HCT116 (cell line): ENCODE data around the gene NXN. TPM values are rescaled to one million over a fixed set of nuclear protein-coding genes. Genes with fewer than 3 reads are reported as not detected.

Experiments
- ATAC-seq: fragments of 200-7000 bp; cut with Tn5 transposase; 2 replicates; pipeline ENCODE4 v1.9.1; 2020; ENCODE audit warnings: mild to moderate bottlenecking, moderate library complexity
- BruUV-seq: library from RNA; stranded (reverse); fragments of 400-500 nt; replicated peaks from 2 replicates; lab custom pipeline; 2021; lab: Mats Ljungman, UMichigan
- CTCF ChIA-PET: fragments of 300-600 bp; sonication (Branson Sonifier 250); formaldehyde crosslinking; loops from one replicate; lab custom pipeline; 2021; ENCODE audit warnings: antibody characterized with exemption; lab: Charles Lee
- POLR2A ChIA-PET: fragments of 300-600, 350-600 bp; sonication (Branson Sonifier 250); formaldehyde crosslinking; loops from one replicate; lab custom pipeline; 2021; ENCODE audit warnings: antibody characterized with exemption; lab: Charles Lee
- RAD21 ChIA-PET, 2 experiments: fragments of 300-600 bp; sonication (Branson Sonifier 250); formaldehyde crosslinking; loops; one replicate each; lab custom pipeline; 2023; ENCODE audit warnings: low total read pairs in 2 of 2; ENCODE audit not compliant: uncharacterized antibody in 2 of 2, unreplicated experiment in 2 of 2, low non-redundant PET in 1 of 2; lab: Charles Lee
- DNase-seq: peaks from one replicate; pipeline ENCODE4 v3.0.0-alpha.2; 2010; ENCODE audit warnings: low read depth, low spot score
- H2AFZ ChIP-seq: fragments of 200-600 bp; shearing (Covaris generic), sonication (generic); 2 replicates; pipeline ENCODE4 v1.6.1; 2017; ENCODE audit warnings: low read depth, mixed run types, mixed read lengths, antibody characterized with exemption, low read length; ENCODE audit not compliant: poor library complexity, severe bottlenecking
- H3K27ac ChIP-seq: 2 replicates; pipeline ENCODE4 v1.5.1; 2012; ENCODE audit warnings: low read depth, low read length
- H3K27me3 ChIP-seq: fragments of 200-600 bp; sonication (generic); 2 replicates; pipeline ENCODE4 v1.6.1; 2016; ENCODE audit warnings: mixed run types, low read length, mixed read lengths; ENCODE audit not compliant: insufficient read depth
- H3K36me3 ChIP-seq, 2 experiments: fragments of 200-500 bp in 1 of 2; fragments of 200-600 bp in 1 of 2; sonication (Bioruptor generic) in 1 of 2; sonication (generic) in 1 of 2; 2 replicates each; pipeline versions ENCODE4 v1.5.1 to v1.6.1; 2014 to 2016; ENCODE audit warnings: low read length in 2 of 2, inconsistent platforms in 1 of 2, mixed read lengths in 1 of 2, mixed run types in 1 of 2; ENCODE audit not compliant: insufficient read depth in 2 of 2, control insufficient read depth in 1 of 2
- H3K4me1 ChIP-seq, 2 experiments: fragments of 200-600 bp in 1 of 2; sonication (generic) in 1 of 2; 2 replicates each; pipeline versions ENCODE4 v1.5.1 to v1.6.1; 2012 to 2017; ENCODE audit warnings: low read length in 2 of 2, inconsistent platforms in 1 of 2, mild to moderate bottlenecking in 1 of 2, mixed read lengths in 1 of 2, mixed run types in 1 of 2, moderate library complexity in 1 of 2; ENCODE audit not compliant: insufficient read depth in 2 of 2, control insufficient read depth in 1 of 2
- H3K4me2 ChIP-seq: fragments of 200-600 bp; sonication (generic); 2 replicates; pipeline ENCODE4 v1.6.1; 2017; ENCODE audit warnings: mixed run types, low read length, mixed read lengths
- H3K4me3 ChIP-seq, 2 experiments: fragments of 200-600 bp in 1 of 2; sonication (generic) in 1 of 2; replicated peaks in 1 of 2; 2 replicates each; pipeline ENCODE4 v1.5.1; 2011 to 2016; ENCODE audit warnings: low read length in 2 of 2, control low read depth in 1 of 2, low read depth in 1 of 2, mild to moderate bottlenecking in 1 of 2, mixed read lengths in 1 of 2, mixed run types in 1 of 2
- H3K79me2 ChIP-seq: fragments of 200-600 bp; sonication (generic); 2 replicates; pipeline ENCODE4 v1.6.1; 2017; ENCODE audit warnings: mild to moderate bottlenecking, mixed run types, low read length, moderate library complexity, mixed read lengths; ENCODE audit not compliant: insufficient read depth
- H3K9ac ChIP-seq: fragments of 200-600 bp; sonication (generic); 2 replicates; pipeline ENCODE4 v1.6.1; 2016; ENCODE audit warnings: low read length, mixed read lengths
- H3K9me2 ChIP-seq: fragments of 200-600 bp; sonication (generic), shearing (Covaris generic); 2 replicates; pipeline ENCODE4 v1.6.1; 2017; ENCODE audit warnings: mixed run types, mild to moderate bottlenecking, moderate library complexity; ENCODE audit not compliant: insufficient read depth
- H3K9me3 ChIP-seq, 2 experiments: fragments of 200-500 bp in 1 of 2; fragments of 200-600 bp in 1 of 2; sonication (Bioruptor generic) in 1 of 2; sonication (generic) in 1 of 2; 2 replicates each; pipeline ENCODE4 v1.6.1; 2014 to 2017; ENCODE audit warnings: low read length in 2 of 2, mixed read lengths in 2 of 2, inconsistent platforms in 1 of 2, low read depth in 1 of 2, mild to moderate bottlenecking in 1 of 2, mixed run types in 1 of 2, moderate library complexity in 1 of 2; ENCODE audit not compliant: control insufficient read depth in 1 of 2, insufficient read depth in 1 of 2
- H4K20me1 ChIP-seq: fragments of 200-600 bp; sonication (generic), shearing (Covaris generic); 2 replicates; pipeline ENCODE4 v1.6.1; 2017; ENCODE audit warnings: mixed run types, mild to moderate bottlenecking, moderate library complexity; ENCODE audit not compliant: insufficient read depth
- CEBPB ChIP-seq: IDR thresholded peaks from 2 replicates; pipeline ENCODE4 v1.6.1; 2012; ENCODE audit warnings: low read depth
- EZH2phosphoT487 ChIP-seq: fragments of 200-600 bp; IDR thresholded peaks from 2 replicates; pipeline ENCODE4 v1.6.1; 2018; ENCODE audit warnings: antibody characterized with exemption, borderline replicate concordance
- JUND ChIP-seq: IDR thresholded peaks from 2 replicates; pipeline ENCODE4 v1.6.1; 2012
- SIN3A ChIP-seq: IDR thresholded peaks from 2 replicates; pipeline ENCODE4 v1.6.1; 2012; ENCODE audit warnings: low read depth
- intact Hi-C: fragments of 100-400 bp; cut with micrococcal nuclease; formaldehyde crosslinking; loops from 2 replicates; pipeline ENCODE4 v1.10.0; 2022
- total RNA-seq: library from RNA; stranded (reverse); gene quantifications from one replicate; pipeline ENCODE4 v1.2.1, GENCODE V29; 2021; ENCODE audit not compliant: unreplicated experiment
- TF ChIP-seq, protein P1 (sequence below): IDR thresholded peaks from 2 replicates; pipeline ENCODE4 v1.6.1; 2012

The NXN gene
- total RNA-seq, 1 experiment from 2014 or later = 83.7 TPM

DNA sequence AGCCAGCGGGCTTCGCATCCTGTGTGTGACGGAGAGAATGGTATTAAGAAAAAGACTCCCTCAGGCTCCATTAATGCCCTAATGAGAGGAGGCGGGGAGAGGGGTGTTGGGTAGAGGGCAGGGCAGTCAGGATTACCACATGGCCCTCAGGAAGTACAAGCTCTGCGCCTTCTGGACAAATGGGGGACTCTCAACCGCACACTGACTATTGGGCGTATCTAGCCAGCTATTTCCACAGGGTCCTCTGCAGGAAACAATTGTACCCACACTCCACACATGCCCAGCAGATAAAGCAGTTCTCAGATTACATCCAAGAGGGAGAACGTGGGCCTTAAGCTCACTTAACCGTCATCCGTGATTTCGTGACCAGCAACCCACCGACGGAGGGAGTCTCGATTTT is 14.7 kb downstream of the NXN start:
- H2AFZ ChIP-seq = no peak overlapping the region
- ChIA-PET RAD21 (no interaction called here), CTCF (no interaction called here), POLR2A (no interaction called here)
- 0 out of 4 replicates have a peak, but pooled peaks cover 0 to 4% of the 10 kb centered on the region in 2 experiments for H3K36me3 ChIP-seq
- peaks cover 95% of the 10 kb centered on the region for H3K79me2 ChIP-seq
- ATAC-seq = no peak
- H3K9me2 ChIP-seq = no peaks in the 10 kb centered on the region
- no peak overlapping the region for H3K4me3 ChIP-seq
- no peaks in the 10 kb centered on the region for H3K9me3 ChIP-seq
- no TSS peak for BruUV-seq
- no peaks in the 10 kb centered on the region for H3K27me3 ChIP-seq
- H3K27ac ChIP-seq = no peak overlapping the region
- peaks cover 39 to 80% of the 10 kb centered on the region in 2 experiments for H3K4me1 ChIP-seq
- intact Hi-C loops = no loop called here
- TF ChIP-seq JUND (no peak), EZH2phosphoT487 (no peak)
- TF ChIP-seq, protein P1, sequence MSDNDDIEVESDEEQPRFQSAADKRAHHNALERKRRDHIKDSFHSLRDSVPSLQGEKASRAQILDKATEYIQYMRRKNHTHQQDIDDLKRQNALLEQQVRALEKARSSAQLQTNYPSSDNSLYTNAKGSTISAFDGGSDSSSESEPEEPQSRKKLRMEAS = no peak
- no peak for DNase-seq
- H4K20me1 ChIP-seq = no peaks in the 10 kb centered on the region
- H3K4me2 ChIP-seq = no peak overlapping the region
- no peak overlapping the region for H3K9ac ChIP-seq

DNA sequence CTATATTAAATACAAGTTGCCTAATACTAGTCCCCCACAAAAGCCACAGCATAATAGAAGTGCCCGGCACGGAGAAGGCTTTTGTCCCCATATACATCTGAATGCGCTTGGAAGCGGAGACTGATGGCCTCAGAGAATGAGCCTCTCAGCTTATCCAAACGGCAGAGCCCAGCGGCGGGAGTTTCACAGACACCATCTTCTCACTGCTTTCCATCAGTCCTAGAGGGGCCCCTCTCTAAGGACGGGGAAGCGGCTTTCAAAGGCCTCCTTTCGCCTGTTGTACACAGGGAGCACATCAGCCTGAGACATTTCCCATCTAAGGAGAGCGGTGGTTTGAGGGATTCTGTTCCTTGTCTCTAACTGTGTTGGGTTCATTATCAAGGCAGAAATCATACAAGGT is 16.9 kb downstream of the NXN start:
- Histone ChIP-seq H2AFZ (no peak overlapping the region), H3K9ac (no peak overlapping the region), H4K20me1 (no peaks in the 10 kb centered on the region), H3K4me3 (no peak overlapping the region), H3K4me2 (no peak overlapping the region), H3K79me2 (peaks cover 88% of the 10 kb centered on the region), H3K27ac (no peak overlapping the region), H3K36me3 (no peaks in the 10 kb centered on the region), H3K27me3 (no peaks in the 10 kb centered on the region), H3K4me1 (peaks cover 34 to 77% of the 10 kb centered on the region in 2 experiments), H3K9me2 (no peaks in the 10 kb centered on the region), H3K9me3 (no peaks in the 10 kb centered on the region)
- TF ChIP-seq CEBPB (no peak), SIN3A (no peak)
- ATAC-seq = no peak
- intact Hi-C loops = no loop called here
- RAD21 ChIA-PET = no interaction called here
- no peak for DNase-seq
- POLR2A ChIA-PET = no interaction called here
- CTCF ChIA-PET = no interaction called here
- no TSS peak for BruUV-seq
